ENCODE results near the gene FBXO17.
A peak's percentile ranks its signal among the peaks of the same experiment; 100 is the strongest.

FBXO17 gene

GRCh38 chr19:38915329-38916321 lies 59.9 kb downstream of the FBXO17 start:
- Histone ChIP-seq H3K27me3 (ENCODE audit: insufficient read depth, low read length, poor library complexity, severe bottlenecking) (no peaks in the 10 kb centered on the region), H3K9ac (ENCODE audit: low read depth, low read length, poor library complexity, severe bottlenecking) (no peak overlapping the region), H3K9me3 (ENCODE audit: insufficient read depth, low read depth, low read length) (no peaks in the 10 kb centered on the region), H4K20me1 (ENCODE audit: insufficient read depth, low read length, poor library complexity, severe bottlenecking) (no peaks in the 10 kb centered on the region), H3K4me3 (ENCODE audit: low read length, poor library complexity, severe bottlenecking) (no peak overlapping the region), H3F3A (ENCODE audit: low read depth) (no peaks in the 10 kb centered on the region), H3K79me2 (ENCODE audit: insufficient read depth, low read length) (no peaks in the 10 kb centered on the region), H3K4me1 (ENCODE audit: insufficient read depth, low read length, poor library complexity, severe bottlenecking) (peaks cover 7% of the 10 kb centered on the region), H3K9me2 (replicated peaks; ENCODE audit: low read depth, low read length) (no peaks in the 10 kb centered on the region), H3K4me2 (ENCODE audit: low read depth, low read length, poor library complexity, severe bottlenecking) (no peak overlapping the region), H2AFZ (ENCODE audit: low read length) (no peak overlapping the region), H3K36me3 (ENCODE audit: insufficient read depth, low read length) (no peaks in the 10 kb centered on the region)
- TF ChIP-seq EZH2phosphoT487 (IDR thresholded peaks at IDR 0.05; ENCODE audit: borderline replicate concordance) = no peak
- no peak for TF ChIP-seq CTCF (conservative IDR thresholded peaks at IDR 0.05; ENCODE audit: low read length)

GRCh38 chr19:38913958-38914357 lies 61.6 kb downstream of the FBXO17 start:
- Histone ChIP-seq H2AFZ (ENCODE audit: low read length) (no peak overlapping the region), H3F3A (ENCODE audit: low read depth) (no peaks in the 10 kb centered on the region), H3K36me3 (ENCODE audit: insufficient read depth, low read length) (no peaks in the 10 kb centered on the region), H3K9me2 (replicated peaks; ENCODE audit: low read depth, low read length) (no peaks in the 10 kb centered on the region), H3K9me3 (ENCODE audit: insufficient read depth, low read depth, low read length) (no peaks in the 10 kb centered on the region), H3K9ac (ENCODE audit: low read depth, low read length, poor library complexity, severe bottlenecking) (no peak overlapping the region), H3K79me2 (ENCODE audit: insufficient read depth, low read length) (no peaks in the 10 kb centered on the region), H3K27me3 (ENCODE audit: insufficient read depth, low read length, poor library complexity, severe bottlenecking) (no peaks in the 10 kb centered on the region), H3K4me3 (ENCODE audit: low read length, poor library complexity, severe bottlenecking) (no peak overlapping the region), H3K4me1 (ENCODE audit: insufficient read depth, low read length, poor library complexity, severe bottlenecking) (peaks cover 7% of the 10 kb centered on the region), H4K20me1 (ENCODE audit: insufficient read depth, low read length, poor library complexity, severe bottlenecking) (no peaks in the 10 kb centered on the region), H3K4me2 (ENCODE audit: low read depth, low read length, poor library complexity, severe bottlenecking) (no peak overlapping the region)
- TF ChIP-seq EZH2phosphoT487 (IDR thresholded peaks at IDR 0.05; ENCODE audit: borderline replicate concordance) (no peak), CTCF (conservative IDR thresholded peaks at IDR 0.05; ENCODE audit: low read length) (no peak)

- no peaks in the 10 kb centered on the region for H3K9me2 ChIP-seq (replicated peaks; ENCODE audit: low read depth, low read length)
- no peaks in the 10 kb centered on the region for H3K9me3 ChIP-seq (ENCODE audit: insufficient read depth, low read depth, low read length)
- H3K27me3 ChIP-seq (ENCODE audit: insufficient read depth, low read length, poor library complexity, severe bottlenecking) = no peaks in the 10 kb centered on the region
- H3K9ac ChIP-seq (ENCODE audit: low read depth, low read length, poor library complexity, severe bottlenecking) = peak overlapping the region; percentile 17
- no peak overlapping the region for H3K4me3 ChIP-seq (ENCODE audit: low read length, poor library complexity, severe bottlenecking)
- no peaks in the 10 kb centered on the region for H3F3A ChIP-seq (ENCODE audit: low read depth)
- no peak overlapping the region for H3K4me2 ChIP-seq (ENCODE audit: low read depth, low read length, poor library complexity, severe bottlenecking)
- no peak for TF ChIP-seq EZH2phosphoT487 (IDR thresholded peaks at IDR 0.05; ENCODE audit: borderline replicate concordance)
- TF ChIP-seq CTCF (conservative IDR thresholded peaks at IDR 0.05; ENCODE audit: low read length) = no peak
- H4K20me1 ChIP-seq (ENCODE audit: insufficient read depth, low read length, poor library complexity, severe bottlenecking) = no peaks in the 10 kb centered on the region
- H3K79me2 ChIP-seq (ENCODE audit: insufficient read depth, low read length) = no peaks in the 10 kb centered on the region
- peaks cover 7% of the 10 kb centered on the region for H3K4me1 ChIP-seq (ENCODE audit: insufficient read depth, low read length, poor library complexity, severe bottlenecking)
- no peaks in the 10 kb centered on the region for H3K36me3 ChIP-seq (ENCODE audit: insufficient read depth, low read length)
- H2AFZ ChIP-seq (ENCODE audit: low read length) = no peak overlapping the region
Observed at GRCh38 chr19:38912600-38913514, 62.7 kb downstream of the FBXO17 start.
